ENCODE measurements around the gene VMO1.

VMO1 gene

DNA sequence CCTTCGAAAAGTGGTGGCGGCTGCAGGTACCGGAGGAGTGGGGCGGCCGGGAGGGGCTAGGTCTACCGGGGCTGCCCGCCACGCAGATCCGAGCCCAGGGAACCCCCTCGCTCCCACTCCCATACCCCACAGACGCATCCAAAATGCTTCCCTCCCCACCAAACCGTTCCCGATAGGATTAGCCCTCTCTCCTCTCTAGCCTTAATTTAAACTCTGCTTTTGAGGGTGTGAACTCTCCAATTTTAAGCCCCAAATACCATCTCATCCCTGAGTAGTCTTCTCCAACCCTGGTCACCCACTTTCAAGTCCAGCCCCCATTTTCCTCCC, 46.2 kb downstream of the VMO1 start:
- H3K27ac ChIP-seq (replicated peaks) = no peak overlapping the region
- DNase-seq (ENCODE audit: low read depth in 1 of 2, low spot score in 1 of 2) = no peak
- TF ChIP-seq SPI1 (IDR thresholded peaks at IDR 0.05; ENCODE audit: borderline replicate concordance, low read depth) (no peak), GABPA (IDR thresholded peaks at IDR 0.05; ENCODE audit: low read depth) (no peak), CTCF (IDR thresholded peaks at IDR 0.05; ENCODE audit: insufficient read depth, low read length) (no peak), POLR2AphosphoS5 (IDR thresholded peaks at IDR 0.05; ENCODE audit: low read depth) (no peak)
- TF ChIP-seq, protein P1, sequence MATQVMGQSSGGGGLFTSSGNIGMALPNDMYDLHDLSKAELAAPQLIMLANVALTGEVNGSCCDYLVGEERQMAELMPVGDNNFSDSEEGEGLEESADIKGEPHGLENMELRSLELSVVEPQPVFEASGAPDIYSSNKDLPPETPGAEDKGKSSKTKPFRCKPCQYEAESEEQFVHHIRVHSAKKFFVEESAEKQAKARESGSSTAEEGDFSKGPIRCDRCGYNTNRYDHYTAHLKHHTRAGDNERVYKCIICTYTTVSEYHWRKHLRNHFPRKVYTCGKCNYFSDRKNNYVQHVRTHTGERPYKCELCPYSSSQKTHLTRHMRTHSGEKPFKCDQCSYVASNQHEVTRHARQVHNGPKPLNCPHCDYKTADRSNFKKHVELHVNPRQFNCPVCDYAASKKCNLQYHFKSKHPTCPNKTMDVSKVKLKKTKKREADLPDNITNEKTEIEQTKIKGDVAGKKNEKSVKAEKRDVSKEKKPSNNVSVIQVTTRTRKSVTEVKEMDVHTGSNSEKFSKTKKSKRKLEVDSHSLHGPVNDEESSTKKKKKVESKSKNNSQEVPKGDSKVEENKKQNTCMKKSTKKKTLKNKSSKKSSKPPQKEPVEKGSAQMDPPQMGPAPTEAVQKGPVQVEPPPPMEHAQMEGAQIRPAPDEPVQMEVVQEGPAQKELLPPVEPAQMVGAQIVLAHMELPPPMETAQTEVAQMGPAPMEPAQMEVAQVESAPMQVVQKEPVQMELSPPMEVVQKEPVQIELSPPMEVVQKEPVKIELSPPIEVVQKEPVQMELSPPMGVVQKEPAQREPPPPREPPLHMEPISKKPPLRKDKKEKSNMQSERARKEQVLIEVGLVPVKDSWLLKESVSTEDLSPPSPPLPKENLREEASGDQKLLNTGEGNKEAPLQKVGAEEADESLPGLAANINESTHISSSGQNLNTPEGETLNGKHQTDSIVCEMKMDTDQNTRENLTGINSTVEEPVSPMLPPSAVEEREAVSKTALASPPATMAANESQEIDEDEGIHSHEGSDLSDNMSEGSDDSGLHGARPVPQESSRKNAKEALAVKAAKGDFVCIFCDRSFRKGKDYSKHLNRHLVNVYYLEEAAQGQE (IDR thresholded peaks at IDR 0.05; ENCODE audit: insufficient replicate concordance, low read depth) = no peak
- H3K4me3 ChIP-seq (replicated peaks; ENCODE audit: insufficient read depth, low read length) = 0 out of 2 replicates have a peak overlapping the region, but pooled peaks have one; percentile 51
- H3K27me3 ChIP-seq (ENCODE audit: insufficient read depth, poor library complexity, severe bottlenecking) = peaks cover 10% of the 10 kb centered on the region

- DNase-seq (ENCODE audit: low read depth in 1 of 2, low spot score in 1 of 2) = no peak
Observed at GRCh38 chr17:4739122-4740024, 46.8 kb downstream of the VMO1 start, which contains the start of the genes CXCL16 and ZMYND15. TSS of gene CXCL16 (minus strand) at chr17:4739928. CDS start at chr17:4739339, 589 bp downstream. TSS of gene ZMYND15 (plus strand) at chr17:4739833. CDS start at chr17:4740549, 716 bp downstream.

More at GRCh38 chr17:4739122-4740024, 46.8 kb downstream of the VMO1 start, which contains the start of the genes CXCL16 and ZMYND15:
- Histone ChIP-seq H3K27me3 (ENCODE audit: insufficient read depth, poor library complexity, severe bottlenecking) (peaks cover 10% of the 10 kb centered on the region), H3K4me3 (replicated peaks; ENCODE audit: insufficient read depth, low read length) (peak within 1 kb of the TSS; percentile 51), H3K27ac (replicated peaks) (no peak within 1 kb of the TSS)
- TF ChIP-seq, protein P1 (IDR thresholded peaks at IDR 0.05; ENCODE audit: insufficient replicate concordance, low read depth) = no peak
- no peak for TF ChIP-seq GABPA (IDR thresholded peaks at IDR 0.05; ENCODE audit: low read depth)
- no peak for TF ChIP-seq SPI1 (IDR thresholded peaks at IDR 0.05; ENCODE audit: borderline replicate concordance, low read depth)
- no peak for TF ChIP-seq POLR2AphosphoS5 (IDR thresholded peaks at IDR 0.05; ENCODE audit: low read depth)
- TF ChIP-seq CTCF (IDR thresholded peaks at IDR 0.05; ENCODE audit: insufficient read depth, low read length) = no peak

Data from HL-60 (cell line).